C4-2B (cell line): Measurements from ENCODE around the gene SLC23A1.
A peak's percentile ranks its signal among the peaks of the same experiment; 100 is the strongest.

Source experiments
- H3K27ac ChIP-seq: fragments of 450-650 bp; 2 replicates; pipeline ENCODE4 v1.5.1; 2017
- CTCF ChIP-seq: fragments of 450-650 bp; conservative IDR thresholded peaks from 2 replicates; pipeline ENCODE4 v1.5.1; 2017; ENCODE audit warnings: mild to moderate bottlenecking
- ZFX ChIP-seq: fragments of 450-650 bp; IDR thresholded peaks from 2 replicates; pipeline ENCODE4 v1.6.1; 2017

Gene SLC23A1

GRCh38 chr5:139392324-139392677 lies 9.2 kb upstream of the SLC23A1 start:
- TF ChIP-seq ZFX (no peak), CTCF (no peak)
- no peak overlapping the region for H3K27ac ChIP-seq

- TF ChIP-seq CTCF = no peak
- TF ChIP-seq ZFX = no peak
- H3K27ac ChIP-seq = no peak overlapping the region
Observed at GRCh38 chr5:139391570-139392323, 8.7 kb upstream of the SLC23A1 start.

GRCh38 chr5:139390639-139391569 lies 7.8 kb upstream of the SLC23A1 start:
- H3K27ac ChIP-seq = no peak overlapping the region; the same call in 1 of the 2 replicates
- TF ChIP-seq CTCF (no peak), ZFX (no peak)

- H3K27ac ChIP-seq = peak within 1 kb of the TSS; percentile 88
- TF ChIP-seq ZFX (no peak), CTCF (no peak)
Observed at GRCh38 chr5:139389701-139390638, 6.9 kb upstream of the SLC23A1 start, which contains the start of gene MZB1. TSS of gene MZB1 (minus strand) at chr5:139389913. CDS start at chr5:139389856, 57 bp downstream.

- H3K27ac ChIP-seq = peak overlapping the region; percentile 88
Observed at GRCh38 chr5:139388198-139388821, 5.2 kb upstream of the SLC23A1 start.

More at GRCh38 chr5:139388198-139388821, 5.2 kb upstream of the SLC23A1 start:
- TF ChIP-seq CTCF (no peak), ZFX (no peak)
